Astrocyte (in vitro differentiated cells and primary cell): ENCODE measurements around the gene BBS5.

Source experiments
- EZH2 ChIP-seq: IDR thresholded peaks from 2 replicates; pipeline ENCODE4 v1.6.1; 2012; ENCODE audit warnings: mild to moderate bottlenecking, low read length, inconsistent platforms; ENCODE audit not compliant: insufficient read depth
- TF ChIP-seq, protein P1 (sequence below): IDR thresholded peaks from 2 replicates; pipeline ENCODE4 v1.5.1; 2011; ENCODE audit warnings: low read depth, mild to moderate bottlenecking, inconsistent platforms, low read length, moderate library complexity; ENCODE audit not compliant: insufficient read depth

DNA sequence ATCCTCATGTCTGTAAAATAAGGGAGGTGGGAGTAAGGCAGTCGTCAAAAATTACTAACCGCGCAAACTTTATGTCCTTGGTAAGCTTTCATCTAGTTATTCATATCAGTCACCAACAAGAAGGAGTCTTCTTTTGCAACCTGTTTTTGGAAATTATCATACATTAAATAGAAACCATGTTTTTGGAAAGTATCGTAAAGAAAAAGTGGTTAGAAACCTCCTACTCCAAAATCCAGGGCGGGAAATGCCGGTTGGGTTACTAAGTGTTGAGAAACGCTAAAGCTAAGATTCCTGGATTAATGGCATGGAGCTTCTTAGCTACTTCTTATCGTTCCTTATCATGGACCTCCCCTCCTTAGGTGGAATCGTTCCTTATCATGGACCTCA is 778 bp downstream of the BBS5 start:
- TF ChIP-seq, protein P1, sequence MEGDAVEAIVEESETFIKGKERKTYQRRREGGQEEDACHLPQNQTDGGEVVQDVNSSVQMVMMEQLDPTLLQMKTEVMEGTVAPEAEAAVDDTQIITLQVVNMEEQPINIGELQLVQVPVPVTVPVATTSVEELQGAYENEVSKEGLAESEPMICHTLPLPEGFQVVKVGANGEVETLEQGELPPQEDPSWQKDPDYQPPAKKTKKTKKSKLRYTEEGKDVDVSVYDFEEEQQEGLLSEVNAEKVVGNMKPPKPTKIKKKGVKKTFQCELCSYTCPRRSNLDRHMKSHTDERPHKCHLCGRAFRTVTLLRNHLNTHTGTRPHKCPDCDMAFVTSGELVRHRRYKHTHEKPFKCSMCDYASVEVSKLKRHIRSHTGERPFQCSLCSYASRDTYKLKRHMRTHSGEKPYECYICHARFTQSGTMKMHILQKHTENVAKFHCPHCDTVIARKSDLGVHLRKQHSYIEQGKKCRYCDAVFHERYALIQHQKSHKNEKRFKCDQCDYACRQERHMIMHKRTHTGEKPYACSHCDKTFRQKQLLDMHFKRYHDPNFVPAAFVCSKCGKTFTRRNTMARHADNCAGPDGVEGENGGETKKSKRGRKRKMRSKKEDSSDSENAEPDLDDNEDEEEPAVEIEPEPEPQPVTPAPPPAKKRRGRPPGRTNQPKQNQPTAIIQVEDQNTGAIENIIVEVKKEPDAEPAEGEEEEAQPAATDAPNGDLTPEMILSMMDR: no peak
- no peak for TF ChIP-seq EZH2
